Retina (tissue), 1 donor: Measurements from ENCODE around the gene QPRT.
A peak's percentile ranks its signal among the peaks of the same experiment; 100 is the strongest.
"Not testable (repeated sequence)": the region's sequence is repeated elsewhere in the genome, so short reads cannot be mapped to it uniquely, and the experiment has no call there.

Experiments
- DNase-seq: peaks from one replicate; pipeline ENCODE4 v3.0.0-alpha.2; 2016

QPRT gene

DNA sequence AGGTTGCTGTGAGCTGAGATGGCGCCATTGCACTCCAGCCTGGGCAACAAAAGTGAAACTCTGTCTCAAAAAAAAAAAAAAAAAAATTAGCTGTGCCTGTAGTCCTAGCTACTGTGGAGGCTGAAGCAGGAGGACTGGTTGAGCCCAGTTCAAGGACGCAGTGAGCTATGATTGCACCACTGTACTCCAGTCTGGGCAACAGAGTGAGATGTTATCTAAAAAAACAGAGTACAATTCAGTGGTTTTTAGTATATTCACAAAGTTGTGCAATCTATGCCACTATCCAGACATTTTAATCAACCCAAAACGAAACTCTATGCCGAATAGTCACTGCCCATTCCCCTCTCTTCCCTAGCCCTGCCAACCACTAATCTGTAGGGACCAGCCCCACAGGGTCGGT is 41.7 kb downstream of the QPRT start:
- no peak for DNase-seq

DNA sequence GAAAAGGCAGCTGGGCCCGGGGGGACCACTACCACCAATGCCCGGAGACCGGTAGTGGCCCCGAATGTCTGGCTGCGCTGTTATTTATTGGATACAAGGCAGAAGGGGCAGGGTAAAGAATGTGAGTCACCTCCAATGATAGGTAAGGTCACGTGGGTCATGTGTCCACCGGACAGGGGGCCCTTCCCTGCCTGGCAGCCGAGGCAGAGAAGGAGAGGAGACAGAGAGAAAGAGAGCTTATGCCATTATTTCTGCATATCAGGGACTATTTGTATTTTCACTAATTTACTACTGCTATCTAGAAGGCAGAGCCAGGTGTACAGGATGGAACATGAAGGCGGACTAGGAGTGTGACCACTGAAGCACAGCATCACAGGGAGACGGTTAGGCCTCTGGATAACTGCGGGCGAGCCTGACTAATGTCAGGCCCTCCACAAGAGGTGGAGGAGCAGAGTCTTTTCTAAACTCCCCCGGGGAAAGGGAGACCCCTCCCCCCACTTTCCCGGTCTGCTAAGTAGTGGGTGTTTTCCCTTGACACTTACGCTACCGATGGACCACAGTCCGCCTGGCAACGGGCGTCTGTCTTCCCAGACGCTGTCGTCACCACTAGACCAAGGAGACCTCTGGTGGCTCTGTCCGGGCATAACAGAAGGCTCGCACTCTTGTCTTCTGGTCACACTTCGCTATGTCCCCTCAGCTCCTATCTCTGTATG is 42.3 kb downstream of the QPRT start:
- DNase-seq = peak; percentile 83

DNA sequence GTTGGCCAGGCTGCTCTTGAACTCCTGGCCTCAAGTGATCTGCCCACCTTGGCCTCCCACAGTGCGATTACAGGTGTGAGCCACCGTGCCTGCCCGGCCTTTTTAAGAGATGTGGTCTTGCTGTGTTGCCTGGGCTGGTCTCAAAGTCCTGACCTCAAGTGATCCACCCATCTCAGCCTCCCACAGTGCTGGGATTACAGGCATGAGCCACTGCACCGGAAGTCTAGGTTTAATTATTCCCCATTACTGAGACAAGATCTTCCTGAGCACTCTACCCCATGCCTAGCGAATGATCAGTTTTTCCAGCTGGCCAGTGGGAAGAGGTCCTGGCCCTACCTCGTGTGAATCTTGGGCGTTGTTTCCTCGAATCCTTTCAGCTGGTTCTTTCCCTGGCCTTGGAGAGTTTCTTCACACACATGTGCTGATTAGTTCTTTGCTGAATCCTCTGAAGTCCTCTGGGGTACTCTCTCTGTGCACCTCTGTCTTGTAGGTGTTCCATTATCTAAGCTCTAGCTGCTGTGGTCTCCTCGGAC is 47.9 kb downstream of the QPRT start:
- no peak for DNase-seq

DNA sequence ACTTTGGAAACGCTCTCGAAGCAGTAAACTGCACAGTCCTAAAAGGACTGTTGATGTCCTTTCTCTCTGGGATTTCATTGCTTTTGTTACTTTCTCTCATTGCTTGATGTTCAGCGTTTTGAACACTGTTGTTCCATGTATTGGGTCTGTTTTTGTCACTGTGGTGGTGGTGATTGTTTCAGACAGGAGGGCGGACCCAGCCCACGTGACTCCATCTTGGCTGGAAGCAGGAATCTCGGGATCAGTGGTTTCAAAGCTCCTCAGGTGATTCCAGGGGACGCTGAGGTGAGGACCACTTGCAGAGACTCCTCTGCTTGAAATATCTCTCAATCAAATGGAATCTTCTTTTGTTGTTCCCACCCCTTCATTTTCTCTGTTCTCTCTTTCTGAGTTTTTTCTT is 48.5 kb downstream of the QPRT start:
- DNase-seq = no peak

DNA sequence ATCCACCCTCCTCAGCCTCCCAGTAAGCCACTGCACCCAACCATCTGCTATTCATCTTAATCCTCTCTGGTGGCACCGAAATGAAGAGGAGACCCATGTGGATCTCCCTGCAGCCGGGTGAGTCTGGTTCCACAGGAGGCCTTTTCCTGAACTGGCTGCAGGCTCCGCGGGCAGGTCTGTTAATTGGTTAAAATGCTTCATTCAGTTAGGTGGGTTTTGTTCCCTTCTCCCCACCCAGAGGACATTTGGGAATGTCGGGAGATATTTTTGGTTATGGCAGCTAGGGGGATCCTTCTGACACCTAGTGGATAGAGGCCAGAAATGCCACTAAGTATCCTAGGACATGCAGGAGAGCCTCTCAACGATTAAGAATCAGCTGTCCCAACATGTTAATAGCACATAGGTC is 50.1 kb downstream of the QPRT start:
- DNase-seq = peak; percentile 53

DNA sequence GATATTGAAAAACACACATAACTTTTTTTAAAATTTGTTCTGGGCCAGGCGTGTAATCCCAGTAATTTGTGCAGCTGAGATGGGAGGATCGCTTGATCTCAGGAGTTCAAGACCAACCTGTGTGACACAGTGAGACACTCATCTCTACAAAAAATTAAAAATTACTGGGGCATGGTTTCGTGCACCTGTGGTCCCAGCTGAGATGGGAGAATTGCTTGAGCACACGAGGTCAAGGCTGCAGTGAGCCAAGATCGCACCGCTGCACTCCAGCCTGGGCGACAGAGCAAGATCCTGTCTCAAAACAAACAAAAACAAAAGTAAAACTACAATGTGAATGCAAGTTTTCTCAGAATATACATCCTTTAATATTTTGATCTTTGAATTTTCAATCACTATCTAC is 51.7 kb downstream of the QPRT start:
- no peak for DNase-seq

DNA sequence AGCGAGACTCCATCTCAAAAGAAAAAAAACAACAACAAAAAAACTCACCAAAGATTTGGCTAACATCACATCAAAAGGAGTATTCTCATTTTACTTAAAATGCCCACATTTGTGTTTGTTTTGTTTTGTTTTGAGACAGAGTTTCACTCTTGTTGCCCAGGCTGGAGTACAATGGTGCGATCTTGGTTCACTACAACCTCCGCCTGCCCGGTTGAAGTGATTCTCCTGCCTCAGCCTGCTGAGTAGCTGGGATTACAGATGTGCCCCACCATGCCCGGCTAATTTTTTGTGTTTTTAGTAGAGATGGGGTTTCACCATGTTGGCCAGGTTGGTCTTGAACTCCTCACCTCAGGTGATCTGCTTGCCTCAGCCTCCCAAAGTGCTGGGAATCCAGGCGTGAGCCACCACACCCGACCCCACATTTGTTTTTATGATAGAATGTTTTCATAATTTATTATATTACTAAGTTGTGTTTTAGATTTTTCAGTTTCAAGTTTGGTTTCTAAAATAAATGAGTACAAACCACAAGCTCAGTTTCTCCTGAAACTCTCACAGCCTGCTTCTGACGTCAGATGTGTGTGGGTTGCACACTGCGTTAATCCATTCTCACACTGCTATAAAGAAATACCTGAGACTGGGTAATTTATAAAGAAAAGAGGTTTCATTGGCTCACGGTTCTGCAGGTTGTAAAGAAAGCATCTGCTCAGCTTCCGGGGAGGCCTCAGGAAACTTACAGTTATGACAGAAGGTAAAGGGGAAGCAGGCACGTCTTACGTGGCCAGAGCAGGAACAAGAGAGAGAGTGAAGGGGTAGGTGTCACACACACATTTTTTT is 53.0 kb downstream of the QPRT start:
- not testable (repeated sequence) for DNase-seq

DNA sequence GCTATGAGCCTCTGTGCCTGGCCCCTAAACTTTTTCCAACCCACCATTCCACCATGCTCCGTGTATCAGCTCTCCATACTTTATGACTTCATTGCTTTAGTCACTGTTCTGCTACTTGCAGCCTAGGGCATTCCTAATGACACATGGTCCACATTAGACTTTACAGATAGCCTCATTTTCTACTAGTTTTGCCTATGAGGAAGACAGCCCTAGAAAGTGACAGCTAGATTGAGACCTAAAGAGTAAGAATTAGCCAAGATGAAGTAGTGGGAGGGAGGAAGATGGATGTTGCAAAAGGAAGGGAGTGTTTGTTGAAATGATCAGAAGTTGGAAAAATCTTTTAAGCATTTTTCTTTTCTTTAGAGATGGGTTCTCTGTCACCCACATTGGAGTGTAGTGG is 55.8 kb downstream of the QPRT start:
- DNase-seq = no peak

DNA sequence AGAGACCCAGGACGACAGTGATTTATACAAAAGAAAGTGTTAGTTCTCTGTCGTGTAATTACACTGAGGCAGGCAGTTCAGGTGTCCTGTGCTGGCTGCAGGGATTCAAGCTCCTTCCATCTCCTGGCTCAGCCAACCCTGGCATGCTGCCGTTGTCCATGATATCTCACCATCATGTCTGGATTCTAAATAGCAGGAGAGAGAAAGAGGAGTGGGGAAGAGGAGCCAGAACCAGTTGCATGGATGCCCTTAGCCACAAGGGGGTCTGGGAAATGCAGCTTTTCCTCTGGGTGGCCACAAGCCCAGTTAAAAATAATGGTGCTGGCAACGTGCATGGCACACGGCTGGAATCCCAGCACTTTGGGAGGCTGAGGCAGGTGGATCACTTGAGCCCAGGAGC is 57.1 kb downstream of the QPRT start:
- no peak for DNase-seq

DNA sequence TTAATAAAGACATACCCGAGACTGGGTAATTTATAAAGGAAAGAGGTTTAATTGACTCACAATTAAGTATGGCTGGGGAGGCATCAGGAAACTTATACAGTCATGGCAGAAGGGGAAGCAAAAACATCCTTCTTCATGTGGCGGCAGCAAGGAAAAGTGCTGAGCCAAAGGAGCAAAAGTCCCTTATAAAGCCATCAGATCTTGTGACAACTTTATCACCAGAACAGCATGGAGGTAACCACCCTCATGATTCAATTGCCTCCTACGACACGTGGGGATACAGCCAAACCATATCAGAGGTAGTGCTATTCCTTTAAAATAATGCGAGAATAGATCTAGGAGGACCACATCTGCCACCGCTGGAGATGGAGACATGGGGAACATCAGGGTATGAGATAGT is 57.8 kb downstream of the QPRT start:
- no peak for DNase-seq

DNA sequence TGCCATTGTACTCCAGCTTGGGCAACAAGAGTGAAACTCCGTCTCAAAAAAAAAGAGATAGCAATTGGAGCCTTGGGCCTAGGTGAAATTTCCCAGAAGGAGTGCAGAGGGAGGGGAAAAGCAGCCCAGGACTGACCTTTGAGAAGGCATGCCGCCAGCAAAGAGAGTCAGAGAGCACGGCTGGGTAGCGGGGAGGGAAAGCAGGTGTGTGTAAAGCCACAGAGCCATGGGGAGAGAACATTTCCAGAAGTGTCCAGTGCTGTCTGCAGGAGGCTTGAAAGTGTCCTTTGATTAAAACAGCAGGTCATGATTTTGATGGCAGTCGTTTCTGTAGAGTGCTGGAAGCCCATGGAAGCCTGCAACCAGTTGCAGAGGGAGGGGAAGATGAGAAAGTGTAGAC is 58.7 kb downstream of the QPRT start:
- no peak for DNase-seq

DNA sequence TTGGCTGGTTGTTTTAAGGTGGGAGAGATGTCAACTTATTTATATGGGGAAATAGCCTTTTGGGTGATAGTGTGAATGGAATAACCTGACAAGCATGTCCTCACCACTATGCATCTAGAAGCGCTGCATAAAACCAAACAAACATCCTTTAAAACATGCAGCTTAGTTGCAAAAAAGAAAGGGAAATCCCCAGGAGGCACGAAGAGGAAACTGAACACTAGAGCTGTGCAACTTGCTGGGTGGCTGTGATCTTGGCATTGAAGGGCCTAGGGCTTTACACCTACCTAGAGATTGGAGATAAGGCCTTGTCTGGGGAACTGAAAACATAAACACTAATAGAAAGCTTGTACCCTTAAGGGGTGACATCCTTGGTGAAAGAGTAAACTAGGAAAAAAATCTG is 59.5 kb downstream of the QPRT start:
- DNase-seq = no peak

DNA sequence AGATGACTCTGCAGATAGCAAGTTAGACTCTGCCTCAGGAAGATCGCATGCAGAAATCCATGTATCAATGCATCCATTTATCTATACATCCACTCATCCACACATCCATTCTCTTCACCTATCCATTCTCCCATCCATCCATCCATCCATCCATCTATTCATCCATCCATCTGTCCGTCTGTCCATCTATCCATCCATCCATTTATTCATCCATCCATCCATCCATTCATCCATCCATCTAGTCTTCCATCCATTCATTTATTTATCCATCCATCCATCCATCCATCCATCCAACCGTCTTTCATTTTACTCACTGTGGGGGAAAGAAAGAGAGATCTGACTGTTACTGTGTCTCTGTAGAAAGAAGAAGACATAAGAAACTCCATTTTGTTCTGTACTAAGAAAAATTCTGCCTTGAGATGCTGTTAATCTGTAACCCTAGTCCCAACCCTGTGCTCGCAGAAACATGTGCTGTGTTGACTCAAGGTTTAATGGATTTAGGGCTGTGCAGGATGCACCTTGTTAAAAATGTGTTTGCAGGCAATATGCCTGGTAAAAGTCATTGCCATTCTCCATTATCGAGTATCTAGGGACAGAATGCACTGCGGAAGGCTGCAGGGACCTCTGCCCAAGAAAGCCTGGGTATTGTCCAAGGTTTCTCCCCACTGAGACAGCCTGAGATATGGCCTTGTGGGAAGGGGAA is 61.1 kb downstream of the QPRT start:
- DNase-seq = not testable (repeated sequence)

DNA sequence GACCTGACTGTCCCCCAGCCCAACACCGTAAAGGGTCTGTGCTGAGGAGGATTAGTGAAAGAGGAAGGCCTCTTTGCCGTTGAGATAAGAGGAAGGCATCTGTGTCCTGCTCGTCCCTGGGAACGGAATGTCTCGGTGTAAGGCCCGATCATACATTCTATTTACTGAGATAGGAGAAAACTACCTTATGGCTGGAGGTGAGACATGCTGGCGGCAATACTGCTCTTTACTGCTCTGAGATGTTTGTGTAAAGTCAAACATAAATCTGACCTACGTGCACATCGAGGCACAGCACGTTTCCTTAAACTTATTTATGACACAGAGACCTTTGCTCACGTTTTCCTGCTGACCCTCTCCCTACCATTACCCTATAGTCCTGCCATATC is 61.6 kb downstream of the QPRT start:
- not testable (repeated sequence) for DNase-seq

DNA sequence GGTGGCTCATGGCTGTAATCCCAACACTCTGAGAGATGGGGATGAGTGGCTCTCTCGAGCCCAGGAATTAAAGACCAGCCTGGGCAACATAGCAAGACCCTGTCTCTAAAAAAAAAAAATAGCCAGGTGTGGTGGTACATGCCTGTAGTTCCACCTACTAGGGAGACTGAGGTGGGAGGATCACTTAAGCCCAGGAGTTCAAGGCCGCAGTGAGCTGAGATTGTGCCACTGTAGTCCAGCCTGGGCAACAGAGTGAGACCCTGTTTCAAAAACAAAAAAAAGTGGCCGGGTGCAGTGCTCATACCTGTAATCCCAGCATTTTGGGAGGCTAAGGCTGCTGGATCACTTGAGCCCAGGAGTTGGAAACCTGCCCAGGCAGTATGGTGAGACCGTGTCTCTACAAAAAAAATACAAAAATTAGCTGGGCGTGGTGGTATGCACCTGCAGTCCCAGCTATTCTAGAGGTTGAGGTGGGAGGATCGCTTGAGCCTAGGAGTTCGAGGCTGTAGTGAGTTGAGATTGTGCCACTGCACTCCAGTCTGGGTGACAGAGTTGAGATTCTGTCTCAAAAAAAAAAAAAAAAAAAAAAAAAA is 63.8 kb downstream of the QPRT start:
- no peak for DNase-seq

DNA sequence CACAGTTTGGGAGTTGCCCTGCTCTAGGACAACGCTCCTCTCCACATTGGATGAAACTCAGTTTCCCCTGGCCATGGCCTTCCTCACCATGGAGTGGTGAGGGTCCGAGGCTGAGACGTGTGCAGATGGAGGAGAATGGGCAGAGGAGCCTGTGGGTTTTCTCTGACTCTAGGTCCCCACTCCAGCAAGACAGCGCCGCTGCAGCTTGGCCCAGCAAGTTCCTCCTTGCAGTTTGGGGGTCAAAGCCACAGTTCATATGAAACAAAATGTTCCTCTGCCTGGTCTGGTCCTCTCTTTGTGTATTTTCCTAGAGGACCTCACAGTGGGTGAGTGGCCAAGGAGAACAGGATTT is 64.5 kb downstream of the QPRT start:
- DNase-seq = no peak

DNA sequence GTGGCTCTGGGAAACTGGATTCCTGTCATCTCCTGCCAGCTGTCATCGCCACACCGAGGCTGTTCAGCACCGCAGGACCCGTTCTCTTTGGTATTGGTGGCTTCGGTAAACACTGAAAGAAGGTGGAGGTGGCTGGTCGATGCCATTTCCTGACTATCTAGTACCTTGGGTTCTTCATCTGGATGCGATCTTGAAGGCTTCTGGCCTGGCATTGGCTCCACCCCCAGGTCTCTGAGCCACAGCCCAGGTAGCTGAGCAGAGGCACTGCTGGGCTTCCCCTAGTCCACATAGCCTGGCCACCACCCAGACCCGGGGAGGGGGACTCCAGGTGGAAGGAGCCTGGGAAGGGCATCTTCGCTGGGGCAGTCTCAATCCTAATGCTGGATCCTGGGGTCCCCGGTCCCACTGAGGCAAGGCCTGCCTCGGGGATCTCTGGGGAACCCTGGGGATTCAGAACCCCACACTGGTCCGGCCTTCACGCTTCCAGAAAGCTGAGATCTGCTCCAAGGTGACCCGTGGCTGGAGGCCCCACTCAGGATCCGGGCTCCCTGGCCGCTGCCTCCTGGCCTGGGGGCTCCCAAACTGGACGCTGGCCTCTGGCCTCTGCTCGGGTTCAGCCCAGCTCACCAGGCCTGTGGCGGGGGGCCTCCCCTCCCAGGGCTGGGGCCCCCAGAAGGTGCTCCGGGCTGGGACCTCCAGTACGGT is 65.0 kb downstream of the QPRT start:
- no peak for DNase-seq

DNA sequence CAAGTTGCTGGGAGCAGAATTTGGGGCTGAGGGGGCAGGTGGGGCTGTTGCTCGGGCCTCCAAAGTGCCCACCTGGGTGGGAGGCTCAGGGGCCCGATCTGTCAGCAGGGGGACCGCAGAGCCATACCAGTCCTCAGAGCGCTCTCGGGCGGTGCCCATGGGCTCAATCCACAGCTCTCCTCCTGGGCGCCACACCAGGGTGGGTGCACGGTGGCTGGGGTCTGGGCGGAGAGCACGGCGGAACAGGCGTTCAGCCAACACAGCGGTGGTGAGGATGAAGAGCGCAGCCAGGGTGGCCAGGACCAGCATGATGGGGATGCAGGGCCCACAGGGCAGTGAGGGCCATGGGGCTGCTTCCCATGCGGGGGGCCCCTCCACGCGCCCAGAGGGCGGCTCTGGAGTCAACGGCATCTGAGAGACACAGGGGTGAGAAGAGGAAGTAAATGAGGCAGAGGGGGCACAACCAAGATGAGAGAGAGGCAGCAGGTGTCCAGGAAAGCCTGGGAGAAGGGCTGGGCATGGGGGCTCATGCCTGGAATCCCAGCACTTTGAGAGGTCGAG is 65.6 kb downstream of the QPRT start:
- DNase-seq = no peak

DNA sequence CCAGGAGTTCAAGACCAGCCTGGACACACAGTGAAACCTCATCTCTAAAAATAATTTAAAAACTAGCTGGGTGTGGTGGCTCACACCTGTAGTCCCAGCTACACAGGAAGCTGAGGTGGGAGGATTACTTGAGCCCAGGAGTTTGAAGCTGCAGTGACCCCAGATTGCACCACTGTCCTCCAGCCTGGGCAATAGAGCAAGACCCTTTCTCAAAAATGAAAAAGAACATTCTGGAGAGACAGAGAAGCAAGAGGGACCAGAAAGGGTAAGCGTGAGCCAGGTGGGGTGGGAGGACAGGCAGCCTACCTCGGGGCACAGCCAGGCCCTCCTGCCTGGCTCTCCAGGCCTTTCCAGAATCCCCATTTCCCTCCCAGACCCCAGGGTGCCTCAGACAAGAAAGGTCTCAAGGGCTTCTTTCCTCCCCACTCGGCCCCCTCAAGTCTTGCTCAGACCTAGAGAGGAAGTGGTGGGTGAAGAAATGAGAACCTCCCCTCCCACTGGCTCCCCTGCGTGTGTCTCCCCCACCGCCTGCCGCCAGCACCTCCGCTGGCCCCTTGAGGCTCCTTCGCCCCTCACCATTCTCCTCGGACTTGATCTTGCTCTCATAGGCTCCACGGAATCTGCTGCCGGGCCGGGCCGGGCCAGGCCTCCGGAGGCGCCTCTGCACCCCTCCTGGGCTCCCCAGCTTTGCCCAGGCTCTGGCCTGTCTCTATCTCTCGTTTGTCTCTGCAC is 66.3 kb downstream of the QPRT start:
- no peak for DNase-seq

DNA sequence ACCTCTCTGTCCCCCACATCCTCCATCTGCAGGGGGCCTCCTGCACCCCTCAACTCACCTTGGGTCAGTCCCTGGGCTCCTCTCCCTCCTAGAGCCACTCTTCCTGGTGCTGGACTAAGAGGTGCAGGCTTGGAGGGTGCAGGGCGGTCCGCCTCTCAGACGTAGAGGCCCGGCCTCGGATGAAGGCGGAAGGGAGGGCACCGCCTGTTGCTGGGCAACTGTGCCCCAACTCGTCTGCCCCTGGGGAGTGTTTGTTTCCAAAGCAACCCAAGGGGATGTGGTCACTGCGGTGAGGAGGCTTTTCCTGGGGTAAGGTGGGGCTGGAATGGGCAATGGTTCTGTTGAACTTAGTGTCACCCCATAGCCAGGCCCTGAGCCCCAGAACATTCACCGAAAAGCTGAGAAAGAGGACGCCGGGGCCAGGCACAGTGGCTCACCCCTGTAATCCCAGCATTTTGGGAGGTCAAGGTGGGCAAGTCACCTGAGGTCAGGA is 66.9 kb downstream of the QPRT start, which contains the start of gene C16orf54:
Gene C16orf54 (minus strand): TSS at position 138 of the 493 bp plus-strand sequence. CDS start 1,039 bp downstream, outside the sequence.
- no peak for DNase-seq

DNA sequence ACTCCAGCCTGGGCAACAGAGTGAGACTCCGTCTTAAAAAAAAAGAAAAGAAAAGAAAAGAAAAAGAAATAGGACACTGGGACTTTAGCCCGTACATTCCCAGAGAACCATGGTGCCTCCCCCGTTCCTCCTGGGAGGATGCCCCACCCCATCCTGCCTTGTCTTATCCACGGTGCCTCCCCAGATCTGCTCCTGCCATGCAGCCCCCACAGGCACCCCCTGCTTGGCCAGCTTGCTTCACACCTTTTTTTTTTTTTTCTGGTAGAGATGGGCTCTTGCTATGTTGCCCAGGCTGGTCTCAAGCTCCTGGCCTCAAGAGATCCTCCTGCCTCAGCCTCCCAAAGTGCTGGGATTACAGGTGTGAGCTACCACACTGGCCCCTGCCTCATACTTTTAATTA is 67.5 kb downstream of the QPRT start:
- DNase-seq = not testable (repeated sequence)
